ENCODE measurements around the gene PPP1R2.
A peak's percentile ranks its signal among the peaks of the same experiment; 100 is the strongest.

Gene PPP1R2

GRCh38 chr3:195551381-195551978, 8.4 kb upstream of the PPP1R2 start:
- TF ChIP-seq POLR2AphosphoS5 (IDR thresholded peaks at IDR 0.05; ENCODE audit: low read depth): no peak
- TF ChIP-seq GABPA (IDR thresholded peaks at IDR 0.05; ENCODE audit: low read depth): no peak
- TF ChIP-seq SPI1 (IDR thresholded peaks at IDR 0.05; ENCODE audit: borderline replicate concordance, low read depth): no peak
- TF ChIP-seq, protein P1, sequence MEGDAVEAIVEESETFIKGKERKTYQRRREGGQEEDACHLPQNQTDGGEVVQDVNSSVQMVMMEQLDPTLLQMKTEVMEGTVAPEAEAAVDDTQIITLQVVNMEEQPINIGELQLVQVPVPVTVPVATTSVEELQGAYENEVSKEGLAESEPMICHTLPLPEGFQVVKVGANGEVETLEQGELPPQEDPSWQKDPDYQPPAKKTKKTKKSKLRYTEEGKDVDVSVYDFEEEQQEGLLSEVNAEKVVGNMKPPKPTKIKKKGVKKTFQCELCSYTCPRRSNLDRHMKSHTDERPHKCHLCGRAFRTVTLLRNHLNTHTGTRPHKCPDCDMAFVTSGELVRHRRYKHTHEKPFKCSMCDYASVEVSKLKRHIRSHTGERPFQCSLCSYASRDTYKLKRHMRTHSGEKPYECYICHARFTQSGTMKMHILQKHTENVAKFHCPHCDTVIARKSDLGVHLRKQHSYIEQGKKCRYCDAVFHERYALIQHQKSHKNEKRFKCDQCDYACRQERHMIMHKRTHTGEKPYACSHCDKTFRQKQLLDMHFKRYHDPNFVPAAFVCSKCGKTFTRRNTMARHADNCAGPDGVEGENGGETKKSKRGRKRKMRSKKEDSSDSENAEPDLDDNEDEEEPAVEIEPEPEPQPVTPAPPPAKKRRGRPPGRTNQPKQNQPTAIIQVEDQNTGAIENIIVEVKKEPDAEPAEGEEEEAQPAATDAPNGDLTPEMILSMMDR (IDR thresholded peaks at IDR 0.05; ENCODE audit: insufficient read depth, low read length): no peak
- TF ChIP-seq REST (IDR thresholded peaks at IDR 0.05; ENCODE audit: insufficient replicate concordance, low read depth): no peak
- Histone ChIP-seq H3K27me3 (ENCODE audit: insufficient read depth, poor library complexity, severe bottlenecking) (no peaks in the 10 kb centered on the region), H3K27ac (replicated peaks) (no peak overlapping the region), H3K4me3 (replicated peaks; ENCODE audit: insufficient read depth, low read length) (no peak overlapping the region)
- DNase-seq (ENCODE audit: low read depth in 1 of 2, low spot score in 1 of 2): no peak

GRCh38 chr3:195550723-195551122, 7.6 kb upstream of the PPP1R2 start:
- H3K27me3 ChIP-seq (ENCODE audit: insufficient read depth, poor library complexity, severe bottlenecking): no peaks in the 10 kb centered on the region
- no peak overlapping the region for H3K27ac ChIP-seq (replicated peaks)
- DNase-seq (ENCODE audit: low read depth in 1 of 2, low spot score in 1 of 2): no peak
- TF ChIP-seq POLR2AphosphoS5 (IDR thresholded peaks at IDR 0.05; ENCODE audit: low read depth) (no peak), GABPA (IDR thresholded peaks at IDR 0.05; ENCODE audit: low read depth) (no peak), REST (IDR thresholded peaks at IDR 0.05; ENCODE audit: insufficient replicate concordance, low read depth) (no peak), SPI1 (IDR thresholded peaks at IDR 0.05; ENCODE audit: borderline replicate concordance, low read depth) (no peak)
- TF ChIP-seq, protein P1 (IDR thresholded peaks at IDR 0.05; ENCODE audit: insufficient read depth, low read length): no peak
- H3K4me3 ChIP-seq (replicated peaks; ENCODE audit: insufficient read depth, low read length): no peak overlapping the region

GRCh38 chr3:195549931-195550519, 6.9 kb upstream of the PPP1R2 start:
- no peak for TF ChIP-seq GABPA (IDR thresholded peaks at IDR 0.05; ENCODE audit: low read depth)
- no peak for TF ChIP-seq SPI1 (IDR thresholded peaks at IDR 0.05; ENCODE audit: borderline replicate concordance, low read depth)
- TF ChIP-seq, protein P1 (IDR thresholded peaks at IDR 0.05; ENCODE audit: insufficient read depth, low read length): no peak
- TF ChIP-seq POLR2AphosphoS5 (IDR thresholded peaks at IDR 0.05; ENCODE audit: low read depth): no peak
- TF ChIP-seq REST (IDR thresholded peaks at IDR 0.05; ENCODE audit: insufficient replicate concordance, low read depth): no peak
- Histone ChIP-seq H3K27me3 (ENCODE audit: insufficient read depth, poor library complexity, severe bottlenecking) (peaks cover under 1% of the 10 kb centered on the region), H3K27ac (replicated peaks) (no peak overlapping the region), H3K4me3 (replicated peaks; ENCODE audit: insufficient read depth, low read length) (no peak overlapping the region)
- peak in 1 of 2 experiments; percentile 67 for DNase-seq (ENCODE audit: low read depth in 1 of 2, low spot score in 1 of 2)

Data from HL-60 (cell line).